SK-N-MC (cell line): ENCODE measurements around the gene COQ9.
"Not testable (repeated sequence)": the region's sequence is repeated elsewhere in the genome, so short reads cannot be mapped to it uniquely, and the experiment has no call there.

ENCODE experiments used
- DNase-seq: peaks from one replicate; pipeline ENCODE4 v3.0.0-alpha.2; 2011; ENCODE audit warnings: low read depth, low spot score
- H3K27ac ChIP-seq: fragments of 200-600 bp; sonication (generic); 2 replicates; pipeline ENCODE4 v1.5.1; 2016; ENCODE audit warnings: mixed run types
- H3K36me3 ChIP-seq: fragments of 200-600 bp; sonication (generic); 2 replicates; pipeline ENCODE4 v1.6.1; 2017; ENCODE audit warnings: antibody characterized with exemption, low read length, mixed read lengths; ENCODE audit not compliant: insufficient read depth
- H3K4me3 ChIP-seq: fragments of 200-600 bp; sonication (generic); 2 replicates; pipeline ENCODE4 v1.5.1; 2016
- H3K9ac ChIP-seq: fragments of 200-600 bp; sonication (generic); 2 replicates; pipeline ENCODE4 v1.8.0; 2017; ENCODE audit warnings: mixed run types, mixed read lengths; ENCODE audit not compliant: insufficient read length
- H3K9me3 ChIP-seq: fragments of 200-600 bp; sonication (generic); 2 replicates; pipeline ENCODE4 v1.6.1; 2017; ENCODE audit warnings: low read depth, mild to moderate bottlenecking, antibody characterized with exemption, low read length, moderate library complexity, mixed read lengths
- EZH2 ChIP-seq: fragments of 200-600 bp; sonication (generic); IDR thresholded peaks from one replicate; pipeline ENCODE4 v1.6.1; 2017; ENCODE audit warnings: antibody characterized with exemption
- FOXP2 ChIP-seq: optimal IDR thresholded peaks from 2 replicates; pipeline ENCODE3; 2011; ENCODE audit warnings: mild to moderate bottlenecking, moderate library complexity; ENCODE audit not compliant: insufficient read depth; ENCODE audit errors: extremely low read length, control extremely low read depth
- POLR2AphosphoS5 ChIP-seq: IDR thresholded peaks from 2 replicates; pipeline ENCODE4 v1.6.1; 2012; ENCODE audit warnings: mild to moderate bottlenecking, low read depth, low read length, borderline replicate concordance

Gene COQ9

DNA sequence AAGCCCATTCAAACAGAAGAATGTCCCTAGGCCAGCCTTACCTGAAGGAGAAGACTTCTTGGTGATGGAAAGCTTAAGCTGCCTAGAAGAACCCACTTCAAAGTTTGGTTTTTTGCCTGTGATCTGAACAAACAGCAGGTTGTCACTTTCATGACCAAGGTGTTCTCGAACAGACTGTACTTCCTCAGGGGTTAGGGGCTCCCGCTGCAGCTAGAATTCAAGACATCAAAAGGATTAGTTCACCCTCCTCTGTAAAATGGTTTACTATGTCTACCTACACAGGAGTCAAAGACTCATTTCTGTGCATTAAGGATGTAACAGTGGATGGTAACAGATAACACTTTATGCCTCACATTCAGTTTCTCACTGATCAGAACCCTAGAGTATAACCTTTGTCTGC, 13.3 kb upstream of the COQ9 start:
- Histone ChIP-seq H3K4me3 (no peak overlapping the region), H3K36me3 (peaks cover 32% of the 10 kb centered on the region; the same call in 1 of the 2 replicates), H3K9ac (no peak overlapping the region), H3K27ac (no peak overlapping the region), H3K9me3 (no peaks in the 10 kb centered on the region)
- TF ChIP-seq POLR2AphosphoS5 (no peak), EZH2 (no peak), FOXP2 (no peak)
- DNase-seq = no peak

DNA sequence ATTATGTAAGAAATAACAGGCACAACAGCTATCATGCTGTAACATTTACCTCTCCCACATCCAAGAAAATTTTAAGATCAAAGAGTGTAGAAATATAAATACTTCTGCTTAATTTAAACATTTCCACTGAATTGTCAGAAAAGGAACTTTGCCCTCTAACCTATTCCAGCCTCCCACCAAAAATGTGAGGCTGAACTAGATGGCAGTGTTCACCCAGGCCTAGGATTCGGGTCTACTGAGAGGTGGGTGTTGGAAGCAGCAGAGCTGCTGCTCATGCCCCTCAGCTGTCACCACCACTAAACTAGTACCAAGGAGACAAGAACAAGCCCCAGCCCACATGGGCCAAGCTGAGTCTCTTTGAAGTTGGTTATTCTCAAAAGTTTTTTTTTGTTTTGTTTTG, 11.4 kb upstream of the COQ9 start:
- Histone ChIP-seq H3K9ac (no peak overlapping the region), H3K36me3 (peaks cover 32% of the 10 kb centered on the region; the same call in 1 of the 2 replicates), H3K27ac (no peak overlapping the region), H3K4me3 (no peak overlapping the region), H3K9me3 (no peaks in the 10 kb centered on the region)
- no peak for TF ChIP-seq POLR2AphosphoS5
- no peak for TF ChIP-seq EZH2
- TF ChIP-seq FOXP2 = no peak
- DNase-seq = no peak

DNA sequence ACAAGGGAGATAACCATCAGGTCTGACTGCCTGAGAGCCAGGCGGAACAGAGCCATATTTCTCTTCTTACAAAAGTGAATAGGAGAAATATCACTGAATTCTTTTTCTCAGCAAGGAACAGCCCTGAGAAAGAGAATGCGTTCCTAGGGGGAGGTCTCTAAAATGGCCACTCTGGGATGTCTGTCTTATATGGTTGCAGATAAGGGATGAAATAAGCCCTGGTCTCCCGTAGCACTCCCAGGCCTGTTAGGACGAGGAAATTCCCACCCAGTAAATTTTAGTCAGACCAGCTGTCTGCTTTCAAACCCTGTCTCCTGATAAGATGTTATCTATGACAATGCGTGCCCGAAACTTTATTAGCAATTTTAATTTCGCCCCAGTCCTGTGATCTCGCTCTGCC, 7.3 kb upstream of the COQ9 start:
- H3K4me3 ChIP-seq, H3K9ac ChIP-seq: not testable (repeated sequence)
- H3K36me3 ChIP-seq = peaks cover 13% of the 10 kb centered on the region; the same call in 1 of the 2 replicates

DNA sequence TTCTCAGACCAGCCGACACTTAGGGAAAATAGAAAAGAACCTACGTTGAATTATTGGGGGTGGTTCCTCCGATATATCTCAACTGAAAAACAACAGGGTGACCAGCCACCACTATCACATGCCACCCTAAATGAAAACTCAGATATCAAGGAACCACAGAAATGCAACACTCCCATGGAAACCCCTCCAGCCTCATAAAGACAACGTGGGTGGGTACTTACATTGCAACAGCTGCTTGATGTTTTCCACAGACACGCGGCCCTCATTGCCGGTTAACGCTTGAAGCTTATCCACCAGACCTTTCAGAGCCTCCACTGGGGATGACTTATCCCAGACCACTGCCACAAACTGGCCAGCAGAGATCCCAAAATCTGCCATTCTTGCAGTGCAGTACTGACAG, 6.7 kb upstream of the COQ9 start:
- not testable (repeated sequence) for DNase-seq
- peaks cover 13% of the 10 kb centered on the region; the same call in 1 of the 2 replicates for H3K36me3 ChIP-seq

More for the DNA sequence above, 7.3 kb upstream of the COQ9 start:
- not testable (repeated sequence) for H3K27ac ChIP-seq, H3K9me3 ChIP-seq, DNase-seq

DNA sequence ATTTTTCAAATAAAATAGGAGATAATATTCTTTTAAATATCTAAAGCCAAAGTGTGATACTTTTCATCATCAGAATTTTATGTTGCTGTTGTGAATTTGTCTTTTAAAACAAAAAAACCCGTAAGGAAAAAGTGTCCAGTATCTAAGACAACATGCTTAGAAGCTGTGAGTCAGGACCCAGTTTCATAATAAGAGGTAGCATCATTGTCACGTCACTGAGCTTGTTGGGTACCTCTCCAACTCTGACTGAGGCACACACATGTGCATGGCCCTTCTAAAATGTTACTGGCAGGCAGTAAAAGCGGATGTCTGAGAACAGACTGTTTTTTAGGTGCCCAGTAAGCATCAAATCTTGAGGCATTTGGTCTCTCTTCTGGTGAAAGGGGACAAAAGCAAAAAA, 2.6 kb upstream of the COQ9 start:
- Histone ChIP-seq H3K27ac (no peak overlapping the region), H3K9me3 (no peaks in the 10 kb centered on the region)

More for the DNA sequence above, 6.7 kb upstream of the COQ9 start:
- not testable (repeated sequence) for H3K4me3 ChIP-seq, H3K9me3 ChIP-seq, H3K27ac ChIP-seq, H3K9ac ChIP-seq

DNA sequence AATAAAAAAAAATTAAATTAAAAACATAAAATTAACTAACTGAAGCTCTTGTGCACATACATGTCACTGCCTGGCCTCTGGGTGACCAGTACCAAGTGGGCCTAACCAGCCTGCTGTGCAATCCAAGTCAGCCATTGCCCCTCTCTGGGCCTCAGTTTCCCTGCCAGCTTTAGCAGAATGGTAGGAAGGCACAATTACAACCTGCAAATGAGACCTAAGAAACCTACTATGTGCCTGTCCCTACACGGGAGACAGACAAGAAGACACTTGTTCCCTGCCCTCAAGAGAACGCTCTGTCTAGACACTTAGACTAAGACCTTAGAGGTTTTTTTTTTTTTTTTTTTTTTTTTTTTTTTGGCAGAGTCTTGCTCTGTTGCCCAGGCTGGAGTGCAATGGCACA, 1.8 kb upstream of the COQ9 start:
- Histone ChIP-seq H3K9me3 (no peaks in the 10 kb centered on the region), H3K9ac (no peak overlapping the region), H3K27ac (no peak overlapping the region), H3K4me3 (no peak overlapping the region), H3K36me3 (peaks cover 4% of the 10 kb centered on the region; the same call in 1 of the 2 replicates)
- DNase-seq = no peak
- TF ChIP-seq POLR2AphosphoS5 (no peak), FOXP2 (no peak), EZH2 (no peak)

More for the DNA sequence above, 2.6 kb upstream of the COQ9 start:
- no peak overlapping the region for H3K4me3 ChIP-seq
- H3K9ac ChIP-seq = no peak overlapping the region
- TF ChIP-seq FOXP2 = no peak
- TF ChIP-seq POLR2AphosphoS5 = no peak
- no peak for TF ChIP-seq EZH2
- DNase-seq = no peak
- H3K36me3 ChIP-seq = peaks cover 4% of the 10 kb centered on the region; the same call in 1 of the 2 replicates

DNA sequence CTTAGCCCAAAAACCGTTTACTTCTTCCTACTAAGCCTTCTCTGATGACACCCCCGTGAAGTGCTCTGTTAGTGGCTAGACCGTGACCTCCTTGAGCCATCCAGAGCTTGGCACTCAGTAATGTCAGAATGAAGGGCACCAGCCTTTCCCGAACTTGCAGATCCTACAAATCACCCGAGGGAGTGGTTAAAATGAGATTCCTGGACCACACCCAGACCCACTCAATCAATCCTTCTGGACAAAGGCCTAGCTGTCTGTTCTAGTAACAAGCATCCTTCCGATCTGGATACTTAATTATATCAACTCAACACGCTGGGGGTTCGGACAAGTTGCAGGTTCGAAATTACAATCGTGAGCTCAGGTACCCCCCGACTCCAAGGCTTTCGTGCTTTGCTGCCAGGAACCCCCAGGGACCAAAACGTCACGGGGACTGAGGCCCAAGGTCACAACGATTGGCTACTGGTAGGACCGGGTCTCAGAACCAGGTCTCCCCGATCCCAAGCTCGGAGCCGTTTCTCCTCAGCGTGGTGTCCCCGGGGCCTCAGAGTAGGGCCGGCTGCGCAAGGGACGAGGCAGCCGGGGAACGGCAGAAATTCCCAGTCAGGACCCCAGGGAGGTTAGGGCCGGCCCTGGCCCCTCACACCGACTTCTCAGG, 621 bp upstream of the COQ9 start:
- peak overlapping the region; percentile 85 for H3K4me3 ChIP-seq
- DNase-seq = no peak
- peak overlapping the region; percentile 94 for H3K9ac ChIP-seq
- TF ChIP-seq FOXP2 = no peak
- H3K9me3 ChIP-seq = no peaks in the 10 kb centered on the region
- no peaks in the 10 kb centered on the region; the same call in 1 of the 2 replicates for H3K36me3 ChIP-seq
- H3K27ac ChIP-seq = no peak overlapping the region; the same call in 1 of the 2 replicates

DNA sequence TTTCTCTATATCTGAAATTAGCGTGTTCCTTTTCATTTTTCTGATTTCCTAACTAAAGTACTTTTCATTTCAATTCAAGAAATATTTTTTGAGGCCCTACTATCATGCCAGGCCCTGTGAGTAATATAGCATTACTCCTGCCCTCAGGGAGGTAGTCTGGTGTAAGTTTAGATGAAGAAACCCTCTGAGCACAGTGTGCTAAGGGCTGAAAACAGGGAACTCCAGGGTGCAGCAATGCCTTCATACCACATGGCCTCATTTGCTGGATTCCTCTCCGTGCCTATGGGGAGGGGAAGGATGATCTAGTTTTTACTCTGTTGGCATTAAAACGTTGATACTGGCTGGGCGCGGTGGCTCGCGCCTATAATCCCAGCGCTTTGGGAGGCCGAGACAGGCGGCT, 4.7 kb downstream of the COQ9 start:
- H3K4me3 ChIP-seq = no peak overlapping the region
- H3K27ac ChIP-seq = no peak overlapping the region
- H3K9me3 ChIP-seq = no peaks in the 10 kb centered on the region
- no peaks in the 10 kb centered on the region; the same call in 1 of the 2 replicates for H3K36me3 ChIP-seq
- H3K9ac ChIP-seq = no peak overlapping the region
- TF ChIP-seq EZH2 = no peak
- no peak for TF ChIP-seq FOXP2
- TF ChIP-seq POLR2AphosphoS5 = no peak
- DNase-seq = no peak

DNA sequence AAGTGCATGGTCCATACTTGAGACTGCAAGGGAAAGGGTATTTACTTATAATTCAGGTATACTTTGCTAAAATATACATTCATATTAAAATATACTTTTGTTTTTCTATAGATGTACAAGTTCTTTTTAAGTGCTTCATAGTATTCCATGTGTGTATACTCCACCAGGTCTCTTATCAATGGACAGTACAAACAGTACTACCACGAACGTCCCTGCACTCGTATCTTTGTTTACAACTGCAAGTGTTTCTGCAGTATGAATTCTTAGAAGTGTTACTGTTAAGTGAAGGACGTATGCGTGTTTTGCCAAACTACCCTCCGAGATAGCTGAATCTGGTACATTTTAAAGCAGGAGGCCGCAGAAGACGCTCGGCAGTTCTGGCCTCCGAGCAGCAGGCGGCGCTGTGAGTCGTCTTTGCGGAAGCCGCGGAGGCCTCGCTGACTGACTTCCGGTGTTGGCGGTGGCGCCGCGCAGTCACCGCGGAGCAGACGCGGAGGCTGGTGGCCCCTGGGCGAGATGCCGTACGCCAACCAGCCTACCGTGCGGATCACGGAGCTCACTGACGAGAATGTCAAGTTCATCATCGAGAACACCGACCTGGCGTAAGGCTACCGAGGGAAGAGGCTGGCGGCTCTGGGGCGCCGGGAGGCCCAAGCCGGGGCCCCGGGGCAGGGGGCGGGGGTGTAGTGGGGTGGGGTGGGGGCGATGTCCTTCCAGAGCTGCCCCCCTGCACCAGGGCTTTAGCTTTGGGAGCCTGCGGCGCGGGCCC, 15.1 kb downstream of the COQ9 start, which contains the start of gene POLR2C:
Gene POLR2C, plus strand, starts transcription at position 471 of the 769 bp plus-strand sequence. Its CDS starts 46 bp downstream, at position 517.
- Histone ChIP-seq H3K4me3 (peak within 1 kb of the TSS; percentile 79), H3K9ac (peak within 1 kb of the TSS; percentile 80), H3K27ac (no peak within 1 kb of the TSS), H3K9me3 (no peaks in the 10 kb centered on the region), H3K36me3 (peaks cover 24% of the 10 kb centered on the region)
- no peak for DNase-seq
- peak; percentile 90 for TF ChIP-seq POLR2AphosphoS5
- no peak for TF ChIP-seq EZH2
- TF ChIP-seq FOXP2 = no peak
